K562 (cell line): ENCODE measurements around the gene DDX5. TPM values are rescaled to one million over a fixed set of nuclear protein-coding genes. Genes with fewer than 3 reads are reported as not detected.

Experiments
- CC2D1A ChIP-seq: fragments of 450-650 bp; IDR thresholded peaks from 2 replicates; pipeline ENCODE4 v1.6.1; 2017; ENCODE audit warnings: mild to moderate bottlenecking
- CTBP1 ChIP-seq: fragments of 450-650 bp; IDR thresholded peaks from 2 replicates; pipeline ENCODE4 v1.6.1; 2016; ENCODE audit warnings: borderline replicate concordance
- ESRRA ChIP-seq: fragments of 450-650 bp; IDR thresholded peaks from 2 replicates; pipeline ENCODE4 v1.6.1; 2014; ENCODE audit warnings: low read depth, mild to moderate bottlenecking, moderate library complexity, borderline replicate concordance
- FOXA1 ChIP-seq: fragments of 450-650 bp; IDR thresholded peaks from 2 replicates; pipeline ENCODE4 v1.6.1; 2016; ENCODE audit warnings: mild to moderate bottlenecking, borderline replicate concordance
- MIER1 ChIP-seq: fragments of 450-650 bp; IDR thresholded peaks from 2 replicates; pipeline ENCODE4 v1.6.1; 2016; ENCODE audit warnings: antibody characterized with exemption, mild to moderate bottlenecking, low read depth
- NONO ChIP-seq, 2 experiments: fragments of 200-400 bp in 1 of 2; fragments of 450-650 bp in 1 of 2; formaldehyde crosslinking in 1 of 2; IDR thresholded peaks; 2 replicates each; pipeline ENCODE4 v1.6.1; 2017; ENCODE audit warnings: low read depth in 2 of 2, mild to moderate bottlenecking in 2 of 2, moderate library complexity in 2 of 2, low read length in 1 of 2
- NR4A1 ChIP-seq, 2 experiments: fragments of 250-450 bp in 1 of 2; fragments of 450-650 bp in 1 of 2; sonication (Bioruptor Pico) in 1 of 2; IDR thresholded peaks; 2 replicates each; pipeline versions ENCODE4 v1.4.0 to v1.6.1; 2016 to 2020; ENCODE audit warnings: mild to moderate bottlenecking in 2 of 2, missing compliant biosample characterization in 1 of 2, missing genetic modification characterization in 1 of 2, moderate library complexity in 1 of 2
- SMAD1 ChIP-seq: fragments of 150-350 bp; IDR thresholded peaks from 2 replicates; pipeline ENCODE4 v1.6.1; 2014; ENCODE audit warnings: low read length, low read depth; ENCODE audit not compliant: partially characterized antibody
- ZNF347 ChIP-seq: fragments of 450-650 bp; formaldehyde crosslinking; IDR thresholded peaks from 2 replicates; pipeline ENCODE4 v1.4.0; 2020; ENCODE audit warnings: low read depth, mild to moderate bottlenecking, moderate library complexity
- polyA plus RNA-seq, 8 experiments: library from polyadenylated mRNA; depleted of rRNA in 4 of 8; stranded (reverse) in 5 of 8; unstranded in 3 of 8; fragments of >200 nt; fragmentation: Nextera tagmentation in 2 of 8; fragmentation: Illumina TruSeq in 1 of 8; extraction: Ambion mirVana in 2 of 8; extraction: Trizol in 1 of 8; gene quantifications; 2 replicates each; pipeline versions ENCODE4 v1.2.1 to v1.2.3, GENCODE V29; 2011 to 2014; ENCODE audit warnings: inconsistent platforms in 1 of 8, missing spikeins in 1 of 8
- total RNA-seq, 7 experiments: library from RNA; depleted of rRNA in 6 of 7; stranded (reverse); fragments of >200 nt in 6 of 7; fragmentation: Illumina TruSeq in 2 of 7; extraction: Trizol in 2 of 7; gene quantifications; 2 replicates each; pipeline versions ENCODE4 v1.2.1 to v1.2.3, GENCODE V29; 2011 to 2021; ENCODE audit warnings: low replicate concordance in 1 of 7
- TF ChIP-seq, protein P1 (sequence below): fragments of 150-350 bp; conservative IDR thresholded peaks from 2 replicates; pipeline ENCODE4 v1.6.1; 2014; ENCODE audit warnings: low read length
- TF ChIP-seq, protein P2 (sequence below): conservative IDR thresholded peaks from 2 replicates; pipeline ENCODE4 v1.6.1; 2011; ENCODE audit warnings: low read depth, mild to moderate bottlenecking, low read length; ENCODE audit not compliant: control insufficient read depth

The DDX5 gene
- total and polyA plus RNA-seq, 9 of the 15 experiments (the other 6 are each of a cell fraction or from before 2014, with no cell fraction given), result 306 to 1,639 (median 604) TPM

DNA sequence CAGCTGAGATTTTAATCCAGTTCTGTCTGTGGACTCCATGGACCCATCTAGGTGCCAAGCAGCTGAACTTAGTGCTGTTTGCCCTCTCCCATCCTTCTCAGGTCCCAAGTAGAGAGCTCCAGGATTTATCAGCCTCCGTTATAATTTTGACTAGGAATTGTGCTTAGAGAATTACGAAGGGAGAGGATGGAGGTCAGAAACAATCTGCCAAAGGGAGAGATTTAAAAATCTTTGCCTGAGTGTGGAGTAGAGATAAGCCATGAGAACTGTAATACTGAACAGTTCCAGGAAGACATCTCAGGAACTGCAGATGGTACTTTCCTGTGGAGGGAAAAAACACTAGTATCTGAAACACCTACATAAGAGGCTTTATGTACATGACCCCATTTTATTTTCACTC lies 27.7 kb upstream of the DDX5 start (continued):
- no peak for TF ChIP-seq MIER1
- no peak for TF ChIP-seq FOXA1
- TF ChIP-seq CTBP1, result no peak
- no peak for TF ChIP-seq NR4A1 (CRISPR knock-in tag; IDR thresholded peaks at IDR 0.05)
- TF ChIP-seq NR4A1 (tag; IDR thresholded peaks at IDR 0.05), result peak; percentile 50; the same call in 1 of the 2 replicates
- no peak for TF ChIP-seq ESRRA
- TF ChIP-seq, protein P1, sequence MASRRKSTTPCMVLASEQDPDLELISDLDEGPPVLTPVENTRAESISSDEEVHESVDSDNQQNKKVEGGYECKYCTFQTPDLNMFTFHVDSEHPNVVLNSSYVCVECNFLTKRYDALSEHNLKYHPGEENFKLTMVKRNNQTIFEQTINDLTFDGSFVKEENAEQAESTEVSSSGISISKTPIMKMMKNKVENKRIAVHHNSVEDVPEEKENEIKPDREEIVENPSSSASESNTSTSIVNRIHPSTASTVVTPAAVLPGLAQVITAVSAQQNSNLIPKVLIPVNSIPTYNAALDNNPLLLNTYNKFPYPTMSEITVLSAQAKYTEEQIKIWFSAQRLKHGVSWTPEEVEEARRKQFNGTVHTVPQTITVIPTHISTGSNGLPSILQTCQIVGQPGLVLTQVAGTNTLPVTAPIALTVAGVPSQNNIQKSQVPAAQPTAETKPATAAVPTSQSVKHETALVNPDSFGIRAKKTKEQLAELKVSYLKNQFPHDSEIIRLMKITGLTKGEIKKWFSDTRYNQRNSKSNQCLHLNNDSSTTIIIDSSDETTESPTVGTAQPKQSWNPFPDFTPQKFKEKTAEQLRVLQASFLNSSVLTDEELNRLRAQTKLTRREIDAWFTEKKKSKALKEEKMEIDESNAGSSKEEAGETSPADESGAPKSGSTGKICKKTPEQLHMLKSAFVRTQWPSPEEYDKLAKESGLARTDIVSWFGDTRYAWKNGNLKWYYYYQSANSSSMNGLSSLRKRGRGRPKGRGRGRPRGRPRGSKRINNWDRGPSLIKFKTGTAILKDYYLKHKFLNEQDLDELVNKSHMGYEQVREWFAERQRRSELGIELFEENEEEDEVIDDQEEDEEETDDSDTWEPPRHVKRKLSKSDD, result no peak
- TF ChIP-seq, protein P2, sequence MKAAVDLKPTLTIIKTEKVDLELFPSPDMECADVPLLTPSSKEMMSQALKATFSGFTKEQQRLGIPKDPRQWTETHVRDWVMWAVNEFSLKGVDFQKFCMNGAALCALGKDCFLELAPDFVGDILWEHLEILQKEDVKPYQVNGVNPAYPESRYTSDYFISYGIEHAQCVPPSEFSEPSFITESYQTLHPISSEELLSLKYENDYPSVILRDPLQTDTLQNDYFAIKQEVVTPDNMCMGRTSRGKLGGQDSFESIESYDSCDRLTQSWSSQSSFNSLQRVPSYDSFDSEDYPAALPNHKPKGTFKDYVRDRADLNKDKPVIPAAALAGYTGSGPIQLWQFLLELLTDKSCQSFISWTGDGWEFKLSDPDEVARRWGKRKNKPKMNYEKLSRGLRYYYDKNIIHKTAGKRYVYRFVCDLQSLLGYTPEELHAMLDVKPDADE, result no peak
- no peak for TF ChIP-seq ZNF347
- no peak for TF ChIP-seq SMAD1
- TF ChIP-seq CC2D1A, result peak; percentile 53; the same call in 1 of the 2 replicates
- TF ChIP-seq NONO (IDR thresholded peaks at IDR 0.05; ENCODE audit: low read depth in 2 of 2, low read length in 1 of 2), result no peak
